AG04449 (cell line): ENCODE results near the gene USP25.

Source experiments
- CTCF ChIA-PET: fragments of 350-600 bp; formaldehyde crosslinking; extraction: SDS; loops from one replicate; lab custom pipeline; 2021; ENCODE audit warnings: antibody characterized with exemption; lab: Yijun Ruan, JAX
- POLR2A ChIA-PET: fragments of 400-600, 350-600 bp; formaldehyde crosslinking; extraction: SDS; loops from one replicate; lab custom pipeline; 2020; ENCODE audit warnings: antibody characterized with exemption, inconsistent platforms; lab: Yijun Ruan, JAX
- DNase-seq: peaks from one replicate; pipeline ENCODE4 v3.0.0-alpha.2; 2010; ENCODE audit warnings: low read depth, low spot score
- H3K4me3 ChIP-seq: 2 replicates; pipeline ENCODE4 v1.5.1; 2011; ENCODE audit warnings: low read depth, mild to moderate bottlenecking, control low read depth, low read length
- CTCF ChIP-seq: IDR thresholded peaks from one replicate; pipeline ENCODE4 v1.5.1; 2011; ENCODE audit warnings: mild to moderate bottlenecking, moderate library complexity, low read length, control low read depth, inconsistent platforms; ENCODE audit not compliant: insufficient read depth; ENCODE audit errors: missing control alignments

The USP25 gene

GRCh38 chr21:15771311-15771710 lies 41.5 kb downstream of the USP25 start:
- CTCF ChIA-PET = no interaction called here
- POLR2A ChIA-PET = no interaction called here
- H3K4me3 ChIP-seq = no peak overlapping the region
- no peak for TF ChIP-seq CTCF
- no peak for DNase-seq

- no peak for TF ChIP-seq CTCF
- CTCF ChIA-PET = no interaction called here
- POLR2A ChIA-PET = interaction anchor here (1.3 kb wide), 1 partner anchor 66 kb away, joined by 3 read pairs; no protein-coding TSS in a partner anchor
- H3K4me3 ChIP-seq = no peak overlapping the region
- DNase-seq = no peak
Measured at GRCh38 chr21:15772654-15773053, 42.9 kb downstream of the USP25 start.

- DNase-seq = no peak
- CTCF ChIA-PET = interaction anchor here (2.2 kb wide), 1 partner anchor 10 kb away, joined by 7 read pairs; no protein-coding TSS in a partner anchor
- no peak overlapping the region for H3K4me3 ChIP-seq
- POLR2A ChIA-PET = no interaction called here
- TF ChIP-seq CTCF = no peak
Measured at GRCh38 chr21:15774590-15774989, 44.8 kb downstream of the USP25 start.

GRCh38 chr21:15775291-15775690 lies 45.5 kb downstream of the USP25 start:
- no peak for DNase-seq
- ChIA-PET CTCF (interaction anchor here (1.1 to 2.2 kb wide), 3 partner anchors 11 to 45 kb away, joined by 3 to 7 read pairs (median 3); partner anchors contain the start of gene USP25), POLR2A (interaction anchor here (0.5 kb wide), 1 partner anchor 859 kb away, joined by 3 read pairs; no protein-coding TSS in a partner anchor)
- TF ChIP-seq CTCF = no peak
- no peak overlapping the region for H3K4me3 ChIP-seq

GRCh38 chr21:15775981-15776380 lies 46.2 kb downstream of the USP25 start:
- no peak overlapping the region for H3K4me3 ChIP-seq
- TF ChIP-seq CTCF = no peak
- DNase-seq = peak; percentile 60
- CTCF ChIA-PET = interaction anchor here (1.1 to 1.2 kb wide), 2 partner anchors 12 to 46 kb away, joined by 3 read pairs; partner anchors contain the start of gene USP25
- POLR2A ChIA-PET = interaction anchor here (0.5 kb wide), 1 partner anchor 860 kb away, joined by 3 read pairs; no protein-coding TSS in a partner anchor

- ChIA-PET POLR2A (no interaction called here), CTCF (no interaction called here)
- no peak overlapping the region for H3K4me3 ChIP-seq
- DNase-seq = no peak
- TF ChIP-seq CTCF = no peak
Measured at GRCh38 chr21:15776818-15777217, 47.0 kb downstream of the USP25 start.
